LNCAP (cell line): Measurements from ENCODE around the gene EBF3.

ENCODE experiments used
- TF ChIP-seq, protein P1 (sequence below): fragments of 450-650 bp; IDR thresholded peaks from 2 replicates; pipeline ENCODE4 v1.5.1; 2017; ENCODE audit warnings: mild to moderate bottlenecking

Gene EBF3

DNA sequence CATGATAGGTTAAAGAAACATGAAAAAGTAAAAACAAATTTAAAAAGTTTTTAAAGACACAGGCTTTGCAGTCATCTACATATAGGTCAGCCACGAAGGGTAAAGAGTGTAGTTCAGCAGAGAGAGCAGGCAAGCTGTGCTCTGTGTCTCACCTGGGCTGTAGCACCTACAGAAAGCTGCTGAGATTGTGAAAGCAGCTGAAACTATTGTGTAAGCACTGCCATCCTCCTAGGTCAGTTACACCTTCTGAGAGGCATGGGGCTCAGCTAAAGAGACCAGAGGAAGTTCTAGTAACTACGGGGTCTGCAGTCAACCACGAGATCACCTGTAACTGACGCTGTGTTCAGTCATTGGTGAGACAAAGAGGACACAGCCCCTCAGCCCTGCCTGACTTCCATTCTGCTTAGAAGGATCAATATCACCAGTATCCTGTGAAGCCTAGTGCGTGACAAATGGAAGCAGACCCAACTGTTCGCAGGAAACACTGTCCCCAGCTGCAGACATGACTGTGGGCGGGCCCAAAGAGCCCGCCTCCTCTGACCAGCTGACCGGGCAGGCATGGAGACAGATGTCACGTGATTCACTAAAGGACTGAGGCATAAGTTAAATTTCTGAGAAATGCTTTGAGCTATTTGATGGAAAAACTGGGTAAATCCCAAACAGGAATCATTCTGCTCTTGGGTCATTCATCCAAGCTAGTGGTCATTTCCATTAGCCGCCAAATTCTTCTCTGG is 87.9 kb downstream of the EBF3 start:
- TF ChIP-seq, protein P1, sequence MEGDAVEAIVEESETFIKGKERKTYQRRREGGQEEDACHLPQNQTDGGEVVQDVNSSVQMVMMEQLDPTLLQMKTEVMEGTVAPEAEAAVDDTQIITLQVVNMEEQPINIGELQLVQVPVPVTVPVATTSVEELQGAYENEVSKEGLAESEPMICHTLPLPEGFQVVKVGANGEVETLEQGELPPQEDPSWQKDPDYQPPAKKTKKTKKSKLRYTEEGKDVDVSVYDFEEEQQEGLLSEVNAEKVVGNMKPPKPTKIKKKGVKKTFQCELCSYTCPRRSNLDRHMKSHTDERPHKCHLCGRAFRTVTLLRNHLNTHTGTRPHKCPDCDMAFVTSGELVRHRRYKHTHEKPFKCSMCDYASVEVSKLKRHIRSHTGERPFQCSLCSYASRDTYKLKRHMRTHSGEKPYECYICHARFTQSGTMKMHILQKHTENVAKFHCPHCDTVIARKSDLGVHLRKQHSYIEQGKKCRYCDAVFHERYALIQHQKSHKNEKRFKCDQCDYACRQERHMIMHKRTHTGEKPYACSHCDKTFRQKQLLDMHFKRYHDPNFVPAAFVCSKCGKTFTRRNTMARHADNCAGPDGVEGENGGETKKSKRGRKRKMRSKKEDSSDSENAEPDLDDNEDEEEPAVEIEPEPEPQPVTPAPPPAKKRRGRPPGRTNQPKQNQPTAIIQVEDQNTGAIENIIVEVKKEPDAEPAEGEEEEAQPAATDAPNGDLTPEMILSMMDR, result no peak

DNA sequence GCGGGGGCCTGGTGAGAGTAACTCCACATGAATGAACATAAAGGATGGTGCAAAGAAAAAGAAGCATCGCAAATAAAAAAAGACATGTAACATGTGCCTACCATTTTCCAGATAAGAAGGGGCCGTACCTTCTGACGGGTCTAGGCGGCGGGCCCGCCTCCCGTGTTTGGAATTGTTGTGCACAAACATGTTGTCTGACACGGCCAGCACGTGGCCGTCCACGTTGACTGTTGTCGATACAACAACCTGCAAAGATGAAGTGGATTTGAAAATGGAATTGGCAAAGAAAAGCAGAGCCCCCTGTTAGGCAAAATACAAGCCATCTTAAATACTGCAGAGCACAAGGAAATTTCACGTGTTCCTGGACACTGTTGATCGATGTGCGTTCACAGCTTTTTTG is 90.7 kb downstream of the EBF3 start:
- TF ChIP-seq, protein P1, result no peak

DNA sequence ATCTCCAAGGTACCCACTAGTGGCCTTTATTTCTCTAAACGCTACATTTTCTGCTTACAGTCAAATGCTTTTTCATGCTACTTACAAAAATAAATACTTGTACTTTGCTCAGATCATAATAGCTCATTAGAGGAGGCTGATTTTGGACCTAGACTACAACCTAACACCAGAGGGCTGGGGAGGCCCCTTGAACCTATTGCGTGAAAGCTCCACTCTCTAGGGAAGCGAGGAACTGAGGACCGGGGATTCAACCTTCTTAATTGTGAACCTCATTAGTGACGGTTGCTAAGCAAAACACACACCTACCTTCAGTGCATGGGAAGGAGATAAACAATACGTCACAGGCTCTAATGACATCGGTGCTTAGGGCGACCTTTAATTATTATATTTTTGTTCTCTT is 92.1 kb downstream of the EBF3 start:
- TF ChIP-seq, protein P1, result no peak

DNA sequence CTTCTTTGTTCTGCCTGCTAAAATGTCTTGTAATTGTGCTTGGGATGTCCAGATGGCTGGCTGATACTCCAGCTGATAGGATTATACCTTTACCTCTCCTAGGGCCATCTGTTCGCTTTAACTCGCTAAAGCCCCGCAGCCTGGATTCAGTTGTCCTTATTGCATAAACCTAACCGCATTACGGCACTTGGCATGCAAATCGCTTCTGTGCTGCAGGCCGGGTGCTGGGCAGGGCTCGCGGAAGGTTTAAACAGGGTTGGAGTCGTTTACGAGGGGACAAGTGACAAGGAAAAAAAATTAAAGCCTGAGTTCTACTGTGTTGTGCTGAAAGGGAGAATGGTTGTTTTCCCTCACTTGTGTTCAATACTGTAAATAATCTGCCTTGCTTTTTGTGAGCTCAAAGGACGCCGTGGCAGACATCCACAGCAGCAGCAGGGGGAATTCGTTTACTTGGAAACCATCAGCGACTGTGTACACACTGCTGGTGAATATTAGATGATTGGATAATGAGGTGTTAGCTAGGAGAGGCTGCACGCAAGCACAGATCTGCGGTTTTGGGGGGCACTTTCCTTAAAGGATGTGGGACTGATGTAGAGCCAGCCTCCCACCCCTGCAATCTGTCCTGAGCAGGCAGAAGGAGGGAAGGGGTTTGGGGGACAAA is 93.0 kb downstream of the EBF3 start:
- TF ChIP-seq, protein P1, result no peak

DNA sequence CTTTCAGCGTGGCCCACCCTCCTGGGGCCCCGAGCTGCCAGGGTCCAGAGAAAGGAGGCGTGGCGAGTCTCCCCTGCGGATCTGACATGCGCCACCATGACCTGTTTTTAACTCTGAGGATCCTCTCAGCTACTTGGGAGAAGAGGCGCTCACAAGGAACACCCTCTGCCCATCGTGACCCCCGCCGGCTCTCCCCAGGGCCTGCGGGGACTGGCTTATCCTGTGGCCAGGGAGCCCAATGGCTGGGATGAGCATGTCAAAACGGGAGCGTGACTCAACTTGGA is 93.7 kb downstream of the EBF3 start:
- TF ChIP-seq, protein P1, result no peak

DNA sequence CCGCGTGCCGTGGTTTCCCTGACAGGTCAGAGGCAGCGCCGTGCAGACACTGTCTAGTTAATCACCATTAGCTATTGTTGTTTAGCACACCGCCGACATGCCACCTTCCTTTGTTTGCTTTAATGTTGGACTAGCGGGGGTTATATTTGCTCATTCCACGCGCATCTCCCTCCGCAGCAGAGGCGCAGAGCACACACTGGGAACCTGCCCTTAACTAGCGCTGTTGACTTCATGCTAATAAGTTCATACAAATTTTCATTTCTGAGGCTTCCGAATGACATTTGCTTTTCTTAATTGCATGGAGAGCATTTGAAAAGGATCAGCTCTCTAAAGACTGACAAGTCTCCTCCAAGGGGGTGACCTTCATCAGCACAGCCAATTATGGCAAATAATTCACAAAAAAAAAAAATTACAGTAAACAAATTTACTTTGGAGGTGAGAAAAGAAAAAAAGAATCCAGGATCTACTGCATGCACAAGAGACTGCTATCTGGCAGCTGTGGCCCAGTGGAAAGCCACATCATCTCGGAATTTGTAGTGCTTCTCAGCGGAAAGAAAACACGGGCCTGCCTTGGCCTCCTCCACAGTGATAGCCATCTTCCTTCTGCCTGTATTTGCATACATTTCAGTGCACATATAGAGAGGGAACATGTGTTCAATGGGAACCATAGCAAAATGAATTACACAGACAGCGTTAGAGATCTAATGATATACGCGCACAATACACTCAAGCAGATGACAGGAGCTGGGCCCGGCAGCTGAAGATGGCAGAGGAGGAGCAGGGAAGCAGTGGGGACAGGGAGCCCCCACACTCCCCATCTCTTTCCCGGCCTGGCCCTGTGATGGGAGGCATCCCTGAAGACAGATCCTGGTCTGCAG is 94.2 kb downstream of the EBF3 start:
- TF ChIP-seq, protein P1, result no peak

DNA sequence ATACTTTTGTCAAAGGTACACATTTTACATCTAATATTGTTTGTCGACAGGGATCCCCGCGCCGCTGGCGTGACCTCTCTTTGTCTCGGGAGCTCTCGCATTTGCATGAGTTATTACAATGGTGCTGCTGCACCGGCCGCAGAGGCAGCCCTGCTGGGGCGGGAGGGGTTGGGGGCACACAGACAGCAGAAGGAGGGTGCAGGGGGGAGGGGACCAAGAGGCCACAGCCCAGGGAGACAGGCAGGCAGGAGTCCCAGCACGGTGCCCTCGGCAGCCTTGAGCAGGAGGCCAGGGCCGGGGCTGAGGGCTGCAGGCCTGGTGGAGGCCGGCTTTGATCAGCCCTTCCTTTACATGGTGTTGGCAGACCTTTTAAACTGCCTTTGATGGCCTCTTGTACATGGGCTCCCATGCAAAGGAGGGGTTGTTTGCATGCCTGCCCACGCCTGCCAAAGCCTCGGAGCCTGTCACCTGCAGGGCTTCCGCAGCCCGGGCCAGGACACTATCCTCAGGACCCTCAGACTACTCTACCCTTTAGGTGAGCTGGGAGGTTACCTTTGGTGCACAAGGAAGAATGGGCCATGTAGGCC is 95.5 kb downstream of the EBF3 start:
- TF ChIP-seq, protein P1, result no peak
